ENCODE measurements around the gene MLANA. TPM values are rescaled to one million over a fixed set of nuclear protein-coding genes. Genes with fewer than 3 reads are reported as not detected.
"Not testable (repeated sequence)": the region's sequence is repeated elsewhere in the genome, so short reads cannot be mapped to it uniquely, and the experiment has no call there.

MLANA gene
- total RNA-seq, 1 donor from 2014 or later: not detected

- no peak for DNase-seq
Observed at GRCh38 chr9:5870020-5870339, 20.7 kb upstream of the MLANA start.

- DNase-seq: peak; percentile 9
Observed at GRCh38 chr9:5870691-5871090, 20.0 kb upstream of the MLANA start.

- no peak for DNase-seq
Observed at GRCh38 chr9:5871785-5872184, 18.9 kb upstream of the MLANA start.

- no peak for DNase-seq
Observed at GRCh38 chr9:5872511-5872910, 18.2 kb upstream of the MLANA start.

- DNase-seq: no peak
Observed at GRCh38 chr9:5873439-5873838, 17.2 kb upstream of the MLANA start.

GRCh38 chr9:5874048-5874447, 16.6 kb upstream of the MLANA start:
- DNase-seq: no peak

- DNase-seq: no peak
Observed at GRCh38 chr9:5876026-5876425, 14.7 kb upstream of the MLANA start.

GRCh38 chr9:5876711-5877110, 14.0 kb upstream of the MLANA start:
- no peak for DNase-seq

GRCh38 chr9:5879419-5880181, 11.1 kb upstream of the MLANA start:
- no peak for DNase-seq

GRCh38 chr9:5882244-5883012, 8.3 kb upstream of the MLANA start:
- DNase-seq: not testable (repeated sequence)

GRCh38 chr9:5884191-5884590, 6.5 kb upstream of the MLANA start:
- no peak for DNase-seq

- DNase-seq: peak; percentile 83
Observed at GRCh38 chr9:5886114-5886939, 4.4 kb upstream of the MLANA start.

- DNase-seq: no peak
Observed at GRCh38 chr9:5892456-5893133, 1.9 kb downstream of the MLANA start.

GRCh38 chr9:5893134-5893505, 2.4 kb downstream of the MLANA start:
- DNase-seq: no peak

- DNase-seq: no peak
Observed at GRCh38 chr9:5893591-5894236, 3.0 kb downstream of the MLANA start.

- DNase-seq: no peak
Observed at GRCh38 chr9:5894237-5894959, 3.7 kb downstream of the MLANA start.

GRCh38 chr9:5895782-5896181, 5.1 kb downstream of the MLANA start:
- DNase-seq: no peak

- DNase-seq: no peak
Observed at GRCh38 chr9:5896863-5897262, 6.2 kb downstream of the MLANA start.

- no peak for DNase-seq
Observed at GRCh38 chr9:5897851-5898250, 7.2 kb downstream of the MLANA start.

- DNase-seq: no peak
Observed at GRCh38 chr9:5899292-5899691, 8.6 kb downstream of the MLANA start.

GRCh38 chr9:5900622-5901021, 9.9 kb downstream of the MLANA start:
- DNase-seq: no peak

All from tongue (tissue), 2 donors.